DMS114 treated with DMSO at 0.1 percent for 48 hours (cell line): Measurements from ENCODE around the gene MRPL58.
A peak's percentile ranks its signal among the peaks of the same experiment; 100 is the strongest.
"Not testable (repeated sequence)": the region's sequence is repeated elsewhere in the genome, so short reads cannot be mapped to it uniquely, and the experiment has no call there.

Source experiments
- DNase-seq: peaks from one replicate; lab custom pipeline; 2025; ENCODE audit not compliant: unreplicated experiment; lab: John Stamatoyannopoulos, UW

Gene MRPL58

GRCh38 chr17:74987418-74987908, 25.0 kb upstream of the MRPL58 start, which contains the start of gene CDR2L:
Gene CDR2L, plus strand, starts transcription at chr17:74987632. Its CDS starts 412 bp downstream, at chr17:74988044.
- DNase-seq, result peak; percentile 73

GRCh38 chr17:74987909-74988711, 24.4 kb upstream of the MRPL58 start:
- DNase-seq, result no peak

GRCh38 chr17:74990581-74991105, 21.8 kb upstream of the MRPL58 start:
- no peak for DNase-seq

GRCh38 chr17:74992223-74992622, 20.2 kb upstream of the MRPL58 start:
- no peak for DNase-seq

GRCh38 chr17:74994440-74994839, 18.0 kb upstream of the MRPL58 start:
- DNase-seq, result no peak

- no peak for DNase-seq
Measured at GRCh38 chr17:74995847-74996246, 16.6 kb upstream of the MRPL58 start.

GRCh38 chr17:74998783-74999182, 13.7 kb upstream of the MRPL58 start:
- DNase-seq, result no peak

- DNase-seq, result no peak
Measured at GRCh38 chr17:74999523-74999922, 12.9 kb upstream of the MRPL58 start.

GRCh38 chr17:75001915-75002843, 10.3 kb upstream of the MRPL58 start:
- no peak for DNase-seq

GRCh38 chr17:75003070-75003956, 9.2 kb upstream of the MRPL58 start:
- no peak for DNase-seq

- DNase-seq, result no peak
Measured at GRCh38 chr17:75003957-75004355, 8.5 kb upstream of the MRPL58 start.

- DNase-seq, result no peak
Measured at GRCh38 chr17:75004371-75004770, 8.1 kb upstream of the MRPL58 start.

GRCh38 chr17:75005291-75005690, 7.2 kb upstream of the MRPL58 start:
- no peak for DNase-seq

- not testable (repeated sequence) for DNase-seq
Measured at GRCh38 chr17:75006084-75006483, 6.4 kb upstream of the MRPL58 start.

GRCh38 chr17:75006653-75007052, 5.8 kb upstream of the MRPL58 start:
- DNase-seq, result no peak

GRCh38 chr17:75008373-75008772, 4.1 kb upstream of the MRPL58 start:
- DNase-seq, result no peak

- no peak for DNase-seq
Measured at GRCh38 chr17:75009139-75009724, 3.2 kb upstream of the MRPL58 start.

- DNase-seq, result no peak
Measured at GRCh38 chr17:75010683-75011400, 1.6 kb upstream of the MRPL58 start.

- DNase-seq, result no peak
Measured at GRCh38 chr17:75011401-75012095, 922 bp upstream of the MRPL58 start.
